ENCODE data around the gene GPR162. TPM values are rescaled to one million over a fixed set of nuclear protein-coding genes. Genes with fewer than 3 reads are reported as not detected.

The GPR162 gene
- total RNA-seq, 1 donor from 2014 or later, result 4.9 TPM

DNA sequence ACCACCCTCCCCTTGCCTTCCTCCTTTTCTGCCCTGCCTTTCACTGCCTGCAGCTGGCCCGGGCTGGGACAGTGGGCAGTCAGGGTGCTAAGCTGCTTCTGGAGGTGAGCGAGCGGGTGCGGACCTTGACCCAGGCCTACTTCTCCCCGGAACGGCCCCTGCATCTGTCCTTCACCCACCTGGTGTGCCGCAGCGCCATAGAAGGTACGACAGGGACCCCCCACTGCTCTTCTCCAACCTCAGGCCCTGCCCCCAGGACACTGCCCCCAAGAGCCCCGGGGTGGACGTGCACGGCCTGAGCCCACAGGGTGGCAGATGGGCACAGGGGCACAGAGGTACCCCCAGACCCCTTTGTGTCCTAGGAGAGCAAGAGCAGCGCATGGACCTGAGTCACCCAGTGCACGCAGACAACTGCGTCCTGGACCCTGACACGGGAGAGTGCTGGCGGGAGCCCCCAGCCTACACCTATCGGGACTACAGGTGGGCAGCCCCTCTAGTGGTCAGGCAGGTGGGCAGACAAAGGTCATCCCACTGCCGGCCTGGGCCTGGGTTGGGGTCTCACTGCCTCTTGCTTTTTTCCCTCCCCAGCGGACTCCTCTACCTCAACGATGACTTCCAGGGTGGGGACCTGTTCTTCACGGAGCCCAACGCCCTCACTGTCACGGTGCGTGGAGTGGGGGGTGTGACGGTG is 15.9 kb downstream of the GPR162 start:
- no peak for DNase-seq

DNA sequence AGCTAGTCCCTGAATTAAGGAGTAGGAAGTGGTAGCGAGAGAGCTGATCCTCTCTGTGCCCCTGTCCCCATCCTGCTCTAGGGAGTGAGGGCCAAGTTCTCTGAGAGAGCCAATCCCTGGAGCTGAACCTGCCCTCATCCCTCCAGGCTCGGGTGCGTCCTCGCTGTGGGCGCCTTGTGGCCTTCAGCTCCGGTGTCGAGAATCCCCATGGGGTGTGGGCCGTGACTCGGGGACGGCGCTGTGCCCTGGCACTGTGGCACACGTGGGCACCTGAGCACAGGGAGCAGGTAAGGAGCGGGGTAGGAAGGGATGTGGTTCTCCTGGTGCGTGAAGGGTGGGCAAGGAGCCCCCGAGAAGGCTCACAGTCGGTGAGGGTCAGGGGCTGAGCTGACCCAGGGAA is 17.2 kb downstream of the GPR162 start:
- DNase-seq, result no peak

DNA sequence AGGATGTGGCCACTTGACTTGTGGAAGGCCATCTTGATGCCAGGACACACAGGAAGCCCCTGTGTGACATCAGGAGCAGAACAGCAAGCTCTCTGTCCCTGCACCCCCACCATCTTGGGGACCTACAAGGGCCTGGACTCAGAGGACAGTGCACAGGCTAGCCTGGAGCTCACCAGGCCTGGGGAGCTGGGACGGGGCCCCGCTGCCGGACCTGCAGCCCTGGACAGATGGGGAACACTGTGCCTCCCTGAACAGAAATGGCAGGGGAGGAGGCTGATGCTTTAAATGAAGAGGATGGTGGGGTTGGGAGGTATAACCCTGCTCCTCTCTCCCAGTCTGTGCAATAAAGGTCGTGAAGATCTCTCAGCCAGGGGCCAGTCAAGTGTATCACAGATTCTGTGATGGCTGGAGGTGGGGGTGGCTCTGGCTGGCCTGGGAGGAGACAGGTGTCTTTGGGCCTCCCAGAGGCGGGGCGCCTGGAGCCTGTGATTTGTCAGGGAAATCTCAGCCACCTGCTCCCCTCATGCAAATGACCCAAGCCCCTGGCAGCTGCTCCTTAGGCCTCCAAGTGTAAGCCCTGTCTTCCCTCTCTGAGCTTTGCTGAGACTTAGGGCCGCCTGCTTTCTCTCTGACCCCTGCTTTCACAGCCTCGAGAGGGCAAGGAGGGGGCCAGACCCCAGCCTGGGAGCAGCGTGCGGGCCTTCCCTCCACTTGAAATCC is 18.0 kb downstream of the GPR162 start:
- DNase-seq, result no peak

DNA sequence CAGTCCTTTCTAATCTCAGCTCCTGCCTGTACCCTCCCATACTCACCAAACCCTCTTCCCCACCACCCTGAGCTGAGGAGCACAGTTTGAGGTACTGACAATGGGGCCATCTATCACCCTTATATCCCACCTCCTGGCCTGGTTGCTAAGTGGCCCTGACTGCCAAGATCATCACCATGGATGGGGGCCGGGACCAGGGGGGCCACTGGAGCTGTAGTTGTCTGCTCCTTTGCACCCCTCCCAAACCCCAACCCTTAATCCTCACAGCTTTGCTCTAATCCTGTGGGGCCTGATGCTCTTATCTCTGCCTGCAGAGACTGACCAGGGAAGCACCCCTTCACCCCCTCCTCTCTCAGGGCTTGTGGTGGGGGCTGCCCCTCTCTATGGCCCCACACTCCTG is 18.7 kb downstream of the GPR162 start:
- no peak for DNase-seq

DNA sequence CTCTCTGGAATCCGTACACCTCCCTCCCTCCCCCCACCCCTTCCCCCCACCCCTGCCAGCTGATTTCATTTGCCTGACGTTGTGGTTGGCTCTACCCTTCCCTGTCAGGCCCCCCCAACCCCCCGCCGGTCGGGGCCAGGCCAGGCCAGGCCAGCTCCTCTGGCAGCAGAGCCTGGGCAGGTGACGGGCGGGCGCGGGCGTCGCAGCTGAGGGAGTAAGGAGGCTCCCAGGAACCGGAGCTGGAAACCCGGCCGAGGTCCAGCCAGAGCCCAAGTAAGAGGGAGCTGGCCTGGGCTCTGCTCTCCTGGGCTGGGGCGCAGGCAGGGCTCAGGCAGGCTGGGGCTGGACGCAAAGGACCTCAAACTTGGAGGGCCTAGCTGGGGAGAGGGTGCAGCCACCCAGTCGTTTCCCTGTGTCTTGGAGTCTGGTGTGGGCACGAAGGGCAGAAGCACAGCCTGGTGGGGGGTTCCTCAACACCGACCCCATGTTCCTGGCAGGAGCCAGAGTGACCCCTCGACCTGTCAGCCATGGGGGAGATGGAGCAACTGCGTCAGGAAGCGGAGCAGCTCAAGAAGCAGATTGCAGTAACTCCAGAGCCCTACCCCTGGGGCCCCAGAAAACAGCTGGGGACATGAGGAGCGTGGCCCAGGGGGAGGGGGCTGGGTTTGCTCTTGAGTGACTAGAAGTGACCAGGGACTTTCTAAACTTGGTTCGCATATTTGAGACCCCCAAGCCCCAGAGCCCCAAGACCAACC is 19.3 kb downstream of the GPR162 start, which contains the start of gene GNB3:
TSS of gene GNB3 (plus strand) at position 165 of the 755 bp plus-strand sequence. CDS start at position 528, 363 bp downstream.
- DNase-seq, result no peak

DNA sequence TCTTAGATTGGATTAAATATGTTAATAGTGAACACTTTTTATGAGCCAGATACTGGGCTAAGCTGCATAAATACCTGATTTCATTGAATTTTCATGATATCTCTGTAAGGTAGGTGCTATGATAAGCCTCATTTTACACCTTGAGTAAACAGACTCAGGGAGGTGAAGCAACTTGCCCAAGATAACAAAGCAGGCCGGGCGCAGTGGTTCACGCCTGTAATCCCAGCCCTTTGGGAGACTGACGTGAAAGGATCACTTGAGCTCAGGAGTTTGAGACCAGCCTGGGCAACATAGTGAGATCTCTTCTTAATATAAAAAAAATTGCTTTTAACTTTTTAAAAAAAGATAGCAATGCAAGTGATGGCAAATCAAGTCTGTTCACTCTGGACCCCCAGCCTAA is 20.5 kb downstream of the GPR162 start:
- no peak for DNase-seq

DNA sequence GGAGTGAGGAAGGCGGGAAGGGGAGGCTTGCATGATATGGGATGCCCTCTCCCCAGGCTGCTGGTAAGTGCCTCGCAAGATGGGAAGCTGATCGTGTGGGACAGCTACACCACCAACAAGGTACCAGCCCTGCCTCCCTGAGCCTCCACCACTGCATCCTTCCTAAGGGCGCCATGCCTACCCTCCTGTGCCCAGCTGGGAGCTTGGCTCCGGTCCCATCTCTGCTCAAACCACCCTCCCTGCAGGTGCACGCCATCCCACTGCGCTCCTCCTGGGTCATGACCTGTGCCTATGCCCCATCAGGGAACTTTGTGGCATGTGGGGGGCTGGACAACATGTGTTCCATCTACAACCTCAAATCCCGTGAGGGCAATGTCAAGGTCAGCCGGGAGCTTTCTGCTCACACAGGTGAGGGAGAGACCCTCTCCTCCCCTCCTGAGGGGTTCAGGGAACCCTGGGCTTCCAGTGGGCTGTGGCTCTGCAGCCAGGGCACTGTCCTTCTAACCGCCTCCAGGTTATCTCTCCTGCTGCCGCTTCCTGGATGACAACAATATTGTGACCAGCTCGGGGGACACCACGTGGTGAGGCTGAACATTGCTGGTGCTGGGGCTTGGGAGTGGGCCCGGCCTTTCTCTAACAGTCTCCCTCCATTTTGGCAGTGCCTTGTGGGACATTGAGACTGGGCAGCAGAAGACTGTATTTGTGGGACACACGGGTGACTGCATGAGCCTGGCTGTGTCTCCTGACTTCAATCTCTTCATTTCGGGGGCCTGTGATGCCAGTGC is 21.7 kb downstream of the GPR162 start:
- no peak for DNase-seq

DNA sequence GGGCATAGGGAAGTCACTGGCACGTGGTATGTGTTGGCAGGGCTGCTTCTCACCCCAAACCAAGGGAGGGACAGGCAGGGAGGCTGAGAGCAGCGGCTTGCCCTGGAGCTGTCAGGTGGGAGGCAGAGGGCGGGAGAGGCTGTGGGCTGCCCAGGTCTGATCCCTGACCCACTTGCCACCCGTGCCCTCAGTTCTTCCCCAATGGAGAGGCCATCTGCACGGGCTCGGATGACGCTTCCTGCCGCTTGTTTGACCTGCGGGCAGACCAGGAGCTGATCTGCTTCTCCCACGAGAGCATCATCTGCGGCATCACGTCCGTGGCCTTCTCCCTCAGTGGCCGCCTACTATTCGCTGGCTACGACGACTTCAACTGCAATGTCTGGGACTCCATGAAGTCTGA is 23.8 kb downstream of the GPR162 start:
- DNase-seq, result no peak

DNA sequence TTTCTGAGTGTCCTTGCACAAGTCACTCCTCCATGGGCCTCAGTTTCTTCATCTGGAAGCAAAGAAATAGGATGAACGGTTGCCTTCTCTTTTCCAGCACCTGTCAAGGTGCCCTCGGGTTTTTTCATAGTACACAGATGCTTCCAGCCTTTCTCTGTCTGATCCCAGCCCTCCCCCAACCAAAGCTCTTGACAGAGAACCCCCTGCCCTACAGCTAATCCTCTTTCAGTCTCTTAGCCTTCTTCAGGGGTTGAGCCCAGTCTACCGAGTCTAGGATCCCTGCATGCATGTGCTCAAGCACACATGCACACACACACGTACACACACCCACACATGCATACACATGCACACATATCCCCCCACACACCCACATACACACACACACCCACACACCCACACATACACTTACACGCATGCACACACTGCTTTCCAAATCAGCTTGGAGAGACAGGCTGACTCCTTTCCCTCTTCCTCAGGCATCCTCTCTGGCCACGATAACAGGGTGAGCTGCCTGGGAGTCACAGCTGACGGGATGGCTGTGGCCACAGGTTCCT is 24.8 kb downstream of the GPR162 start:
- DNase-seq, result no peak

DNA sequence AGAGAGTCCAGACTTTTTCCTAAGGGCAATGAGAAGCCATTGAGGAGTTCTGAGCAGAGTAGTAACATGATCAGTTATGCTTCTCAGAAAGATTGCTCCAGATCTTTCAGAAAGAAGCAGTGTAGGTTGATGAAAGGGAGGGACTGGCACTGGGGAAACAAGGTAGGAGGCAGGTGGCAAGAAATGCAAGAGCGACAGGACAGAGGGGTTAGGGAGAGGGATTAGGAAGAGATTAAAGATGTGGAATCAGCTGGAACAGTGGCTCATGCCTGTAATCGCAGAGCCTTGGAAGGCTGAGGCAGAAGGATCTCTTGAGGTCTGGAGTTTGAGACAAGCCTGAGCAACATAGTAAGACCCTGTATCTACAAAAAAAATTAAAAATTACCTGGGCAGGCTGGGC is 26.1 kb downstream of the GPR162 start:
- DNase-seq, result no peak

DNA sequence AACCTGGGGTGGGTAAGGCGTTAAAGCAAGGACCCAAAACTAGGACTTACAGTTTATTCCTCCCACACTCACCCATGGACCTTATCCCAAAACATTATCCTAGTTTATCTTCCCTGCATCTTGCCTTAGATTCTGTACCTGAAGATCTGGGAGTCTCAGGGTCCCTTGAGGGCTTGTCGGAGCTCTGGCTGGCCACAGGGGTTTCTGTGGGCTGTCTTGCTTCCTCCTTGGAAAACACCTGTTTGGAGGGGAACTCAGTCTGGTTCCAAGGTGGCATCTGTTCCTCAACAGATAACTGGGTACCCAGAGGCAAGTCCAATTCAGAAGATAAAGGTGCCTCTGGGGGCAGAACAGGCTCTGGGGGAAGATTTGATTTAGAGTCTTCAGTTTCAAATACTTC is 27.8 kb downstream of the GPR162 start:
- DNase-seq, result no peak

DNA sequence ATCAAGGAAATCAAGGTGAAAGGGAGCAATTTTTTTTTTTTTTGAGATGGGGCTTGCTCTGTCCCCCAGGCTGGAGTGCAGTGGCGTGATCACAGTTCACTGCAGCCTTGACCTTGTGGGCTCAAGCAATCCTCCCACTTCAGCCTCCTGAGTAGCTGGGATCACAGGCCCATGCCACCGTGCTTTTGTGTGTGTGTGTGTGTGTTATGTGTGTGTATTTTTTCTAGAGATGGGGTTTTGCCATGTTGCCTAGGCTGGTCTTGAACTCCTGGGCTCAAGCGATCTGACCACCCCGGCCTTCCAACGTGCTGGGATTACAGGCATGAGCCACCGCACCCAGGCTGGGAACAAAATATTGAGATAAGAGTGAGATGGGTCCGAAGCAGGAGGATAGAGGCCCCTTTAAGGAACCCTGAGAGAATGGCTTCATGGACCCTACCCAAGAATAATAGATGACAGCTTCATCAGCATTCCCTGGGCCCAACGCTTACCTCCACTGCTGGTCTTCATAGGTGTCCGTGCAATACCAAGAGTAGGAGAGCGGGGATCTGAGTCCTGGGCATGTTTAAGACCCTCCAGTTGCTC is 28.4 kb downstream of the GPR162 start:
- no peak for DNase-seq

DNA sequence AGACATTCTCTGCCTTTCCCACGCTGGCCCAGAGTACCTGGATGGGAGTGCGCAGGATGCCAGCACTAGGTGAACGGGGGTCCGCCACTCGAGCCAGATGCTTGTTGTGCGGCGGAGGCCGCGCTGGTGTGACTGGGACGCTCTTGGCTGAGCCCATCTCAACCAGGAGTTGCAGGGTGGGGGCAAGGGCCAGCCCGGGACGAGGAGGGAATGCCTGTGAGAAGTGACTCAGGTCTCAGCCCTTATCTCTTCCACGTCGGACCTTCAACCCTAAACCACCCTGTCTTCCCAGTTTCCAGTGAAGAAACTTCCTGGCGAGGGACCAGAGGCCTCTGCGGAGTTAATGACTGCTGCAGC is 29.2 kb downstream of the GPR162 start:
- DNase-seq, result no peak

DNA sequence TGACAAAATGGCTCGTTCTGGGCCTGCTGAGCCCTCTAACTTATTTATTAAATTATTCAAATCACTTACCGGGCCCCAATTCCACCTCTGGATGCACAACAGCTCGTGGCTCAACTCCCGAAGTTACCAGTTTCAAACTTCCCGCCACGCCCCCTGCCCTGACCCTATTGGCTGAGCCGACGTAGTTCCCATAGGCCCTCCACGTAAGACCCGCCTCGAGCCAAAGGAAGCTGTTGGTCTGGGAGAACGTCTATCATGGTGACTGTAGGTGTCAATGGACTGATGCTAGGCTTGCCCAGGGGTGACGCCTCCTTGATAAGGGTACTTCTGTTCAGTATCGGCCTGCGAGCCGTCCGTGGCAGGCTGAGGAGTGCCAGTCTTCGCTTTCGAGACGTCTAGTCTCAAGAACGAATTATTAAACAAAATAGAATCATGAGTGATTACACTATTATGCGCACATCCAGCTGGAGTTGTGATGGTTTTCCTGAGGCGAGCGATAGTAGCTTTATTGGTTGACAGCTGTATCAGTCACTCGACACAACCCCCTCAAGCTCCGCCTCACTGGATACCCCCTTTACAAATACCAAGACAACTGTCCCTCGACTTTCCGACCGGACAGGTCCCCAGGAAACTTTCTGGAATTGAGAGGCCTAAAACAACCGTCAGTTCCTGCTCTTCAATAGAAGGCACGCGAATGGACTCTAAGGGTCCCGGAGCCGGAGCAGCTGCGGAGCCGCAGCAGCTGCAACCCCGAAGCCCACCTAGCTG is 29.7 kb downstream of the GPR162 start, which contains the start of gene CDCA3:
TSS of gene CDCA3 (minus strand) at position 134 of the 768 bp plus-strand sequence. CDS start 334 bp downstream, outside the sequence.
- DNase-seq, result peak; percentile 98

DNA sequence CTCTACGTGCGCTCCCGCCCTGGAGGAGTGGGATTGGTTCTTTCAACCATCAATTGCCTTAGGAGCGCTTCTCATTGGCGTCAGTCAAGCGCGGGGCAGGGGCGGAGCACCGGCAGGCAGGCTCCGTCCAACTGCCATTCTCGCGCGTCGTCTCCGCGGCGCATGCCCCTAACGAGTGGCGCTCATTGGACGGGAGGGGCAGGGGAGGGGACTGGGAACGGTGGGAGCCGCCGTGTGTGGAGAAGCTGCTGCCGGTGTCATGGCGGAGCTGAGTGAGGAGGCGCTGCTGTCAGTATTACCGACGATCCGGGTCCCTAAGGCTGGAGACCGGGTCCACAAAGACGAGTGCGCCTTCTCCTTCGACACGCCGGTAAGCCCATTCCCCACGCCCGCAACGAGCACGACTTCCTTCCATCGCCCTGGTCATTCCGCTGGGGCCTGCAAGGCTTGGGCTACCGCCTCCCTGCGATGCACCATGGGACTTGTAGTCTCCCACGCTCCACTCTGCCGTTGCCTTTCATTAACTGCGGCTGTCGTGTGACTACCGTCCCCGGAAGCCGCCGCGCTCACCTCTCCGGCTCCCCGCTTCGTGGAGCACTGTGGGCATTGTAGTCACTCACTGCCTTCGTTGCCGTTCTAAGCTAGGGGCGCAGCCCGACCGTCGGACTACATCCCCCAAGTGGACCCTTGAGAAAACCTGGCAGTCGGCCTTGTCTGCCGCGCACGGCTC is 30.5 kb downstream of the GPR162 start, which contains the start of gene USP5:
TSS of gene USP5 (plus strand) at position 230 of the 730 bp plus-strand sequence. CDS start at position 260, 30 bp downstream.
- DNase-seq, result peak; percentile 100

DNA sequence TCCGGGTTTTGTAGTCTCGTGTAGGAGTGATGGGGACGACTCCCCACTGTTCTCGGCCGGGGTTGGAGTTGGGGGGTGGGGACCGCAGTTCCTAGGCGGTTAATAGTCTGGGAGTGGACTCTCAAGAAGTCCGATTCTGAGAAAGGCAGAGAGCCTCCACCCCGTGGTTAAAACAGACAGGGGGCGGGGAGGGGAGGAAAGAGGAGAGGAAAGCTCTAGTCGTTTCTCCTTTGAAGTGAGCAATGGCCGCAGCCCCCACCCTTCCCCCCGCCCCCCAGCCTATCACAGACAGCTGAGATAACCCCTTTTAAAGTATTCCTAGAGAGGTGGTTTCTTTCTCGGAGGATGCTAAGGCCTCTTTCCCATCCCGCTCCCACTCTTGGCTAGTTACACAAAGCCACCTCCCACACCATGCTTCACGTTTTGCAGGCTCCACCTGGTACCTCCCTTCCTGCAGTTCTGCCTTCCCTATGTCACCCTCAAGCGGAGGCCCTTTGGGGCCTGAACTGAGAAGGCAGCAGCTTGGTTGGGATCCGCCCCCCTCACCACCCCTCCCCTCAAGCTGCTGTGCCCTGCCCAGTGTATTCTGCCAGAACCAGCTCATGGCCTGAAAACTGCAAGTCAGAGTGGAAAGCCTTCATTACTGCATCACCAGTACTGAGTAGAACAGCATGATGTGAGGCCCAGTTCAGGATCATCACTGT is 31.2 kb downstream of the GPR162 start:
- peak; percentile 34 for DNase-seq

DNA sequence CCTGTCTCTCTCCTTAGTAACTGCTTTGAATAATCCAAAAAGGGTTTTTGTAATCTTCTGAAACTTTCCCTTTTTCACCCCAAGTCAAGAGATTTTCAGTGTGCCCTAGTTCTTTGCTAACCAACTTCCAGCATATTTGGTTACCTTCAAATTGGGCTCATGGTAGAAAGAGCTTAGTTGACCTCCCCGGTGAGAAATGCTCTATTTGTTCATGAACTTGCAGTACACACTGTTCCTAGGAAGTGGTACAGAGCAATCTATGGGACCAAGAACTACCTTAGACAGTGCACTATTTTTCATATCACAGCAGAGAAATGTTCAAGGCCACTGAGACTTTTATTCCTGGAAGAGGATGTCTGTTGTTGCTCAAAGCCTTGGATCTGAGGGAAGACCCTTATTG is 32.0 kb downstream of the GPR162 start:
- no peak for DNase-seq

DNA sequence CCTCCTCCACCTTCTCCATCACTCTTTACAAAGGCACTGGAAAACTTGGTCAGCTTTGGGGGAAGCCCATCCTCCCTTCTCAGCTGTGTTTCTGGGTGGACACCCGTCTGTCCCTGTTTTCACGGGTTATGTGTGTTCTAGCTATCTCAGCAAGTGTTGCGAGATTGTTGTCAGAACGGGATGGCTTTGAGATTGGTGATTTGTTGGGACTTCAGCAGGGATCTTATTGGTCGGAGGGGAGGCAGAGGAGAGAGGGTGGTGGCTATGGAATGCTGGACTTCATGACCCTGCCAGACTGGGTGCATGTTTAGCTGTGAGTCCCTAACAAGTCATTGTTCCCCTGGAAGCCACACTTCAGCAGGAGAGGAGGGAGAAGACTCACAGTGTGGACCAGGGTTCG is 32.4 kb downstream of the GPR162 start:
- DNase-seq, result no peak

DNA sequence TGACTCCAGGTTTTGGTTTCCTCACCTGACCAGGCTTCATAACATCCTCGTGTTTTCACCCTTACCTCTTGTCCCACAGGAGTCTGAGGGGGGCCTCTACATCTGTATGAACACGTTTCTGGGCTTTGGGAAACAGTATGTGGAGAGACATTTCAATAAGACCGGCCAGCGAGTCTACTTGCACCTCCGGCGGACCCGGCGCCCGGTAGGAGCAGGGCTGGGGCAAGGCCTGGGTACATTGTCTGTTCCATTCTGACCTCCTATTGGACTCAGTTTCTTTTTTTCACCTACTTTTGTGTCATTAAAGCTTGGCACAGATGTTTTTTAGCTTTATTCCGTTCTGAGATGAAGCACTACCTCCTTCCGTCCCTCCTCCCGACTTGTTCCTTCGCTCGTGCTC is 33.7 kb downstream of the GPR162 start:
- DNase-seq, result no peak
